Measurements from ENCODE around the gene CAMTA1. TPM values are rescaled to one million over a fixed set of nuclear protein-coding genes. Genes with fewer than 3 reads are reported as not detected.
"Not testable (repeated sequence)": the region's sequence is repeated elsewhere in the genome, so short reads cannot be mapped to it uniquely, and the experiment has no call there.

CAMTA1 gene
- total RNA-seq, 2 donors from 2014 or later = 55.3 to 69.5 TPM

DNA sequence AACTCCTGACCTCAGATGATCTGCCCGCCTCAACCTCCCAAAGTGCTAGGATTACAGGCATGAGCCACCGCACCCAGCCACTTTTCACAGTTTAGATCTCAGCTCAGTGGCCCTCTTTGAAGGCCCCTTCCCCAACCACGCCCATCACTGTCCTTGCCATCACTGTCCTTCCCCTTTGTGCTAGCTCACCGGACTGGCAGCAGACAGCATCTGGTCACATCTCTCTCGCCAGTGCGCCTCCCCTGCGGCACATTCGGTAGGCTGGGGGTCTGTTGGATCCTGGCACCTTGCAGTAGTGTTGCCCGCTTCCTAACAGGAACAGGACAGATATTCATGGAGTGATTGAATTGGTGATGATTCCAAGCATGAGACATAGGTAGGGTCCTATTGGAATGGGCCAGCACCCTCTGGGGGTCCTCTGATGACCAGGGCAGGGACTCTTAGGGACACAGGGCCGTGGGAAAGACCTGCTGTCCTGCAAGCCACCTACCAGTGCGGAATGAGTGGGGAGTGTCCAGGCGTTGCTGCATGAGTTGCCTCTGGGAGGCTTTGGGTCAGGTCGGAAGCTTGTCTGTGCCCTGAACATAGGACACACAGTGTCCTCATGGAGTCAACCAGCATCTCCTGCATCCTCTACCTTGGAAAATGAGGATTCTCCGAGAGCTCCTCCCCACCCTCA lies 807.0 kb downstream of the CAMTA1 start:
- Mint-ChIP-seq H3K36me3 (ENCODE audit: low read depth) (no peaks in the 10 kb centered on the region), H3K27me3 (peaks cover 16% of the 10 kb centered on the region), H3K4me3 (no peak overlapping the region), H3K27ac (no peak overlapping the region), H3K4me1 (peaks cover 7% of the 10 kb centered on the region)
- no peaks in the 10 kb centered on the region for H3K9me3 ChIP-seq (ENCODE audit: control insufficient read depth, low read length, poor library complexity, severe bottlenecking)
- DNase-seq = no peak
- ATAC-seq = no peak

DNA sequence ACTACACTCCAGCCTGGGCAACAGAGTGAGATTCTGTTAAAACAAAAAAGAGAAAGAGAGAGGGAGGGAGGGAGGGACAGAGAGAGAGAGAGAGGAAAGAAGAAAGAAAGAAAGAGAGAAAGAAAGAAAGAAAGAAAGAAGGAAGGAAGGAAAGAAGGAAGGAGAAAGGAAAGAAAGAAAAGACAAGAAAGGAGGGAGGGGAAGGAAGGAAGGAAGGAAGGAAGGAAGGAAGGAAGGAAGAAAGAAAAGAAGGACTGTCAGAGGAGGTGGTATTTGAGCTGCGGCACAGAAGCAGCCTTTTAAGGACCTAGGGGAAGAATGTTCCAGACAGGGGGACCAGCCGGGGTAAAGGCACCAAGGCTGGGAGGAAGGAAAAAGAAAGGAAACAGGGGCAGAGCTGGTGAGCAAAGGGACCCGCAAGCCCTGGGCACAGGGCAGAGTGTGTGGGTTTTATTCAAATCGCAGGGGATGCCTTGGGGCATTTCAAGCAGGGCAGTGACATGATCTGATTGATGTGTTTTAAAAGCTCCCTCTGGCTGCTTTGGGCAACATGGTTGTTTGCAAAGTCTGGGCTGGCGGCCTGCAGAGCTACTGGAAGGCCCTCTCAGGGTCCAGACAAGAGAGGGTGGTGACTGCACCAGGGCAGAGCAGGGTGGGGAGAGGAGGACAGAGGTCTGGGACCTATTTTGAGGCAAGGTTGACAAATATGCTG lies 808.9 kb downstream of the CAMTA1 start:
- no peaks in the 10 kb centered on the region for H3K36me3 Mint-ChIP-seq (ENCODE audit: low read depth)
- DNase-seq (no peak), ATAC-seq (no peak)
- no peak overlapping the region for H3K27ac Mint-ChIP-seq
- no peak overlapping the region for H3K4me3 Mint-ChIP-seq
- H3K4me1 Mint-ChIP-seq = peaks cover 7% of the 10 kb centered on the region
- H3K27me3 Mint-ChIP-seq = peaks cover 12% of the 10 kb centered on the region
- no peaks in the 10 kb centered on the region for H3K9me3 ChIP-seq (ENCODE audit: control insufficient read depth, low read length, poor library complexity, severe bottlenecking)

- H3K9me3 ChIP-seq (ENCODE audit: control insufficient read depth, low read length, poor library complexity, severe bottlenecking) = no peaks in the 10 kb centered on the region
- ATAC-seq (no peak), DNase-seq (no peak)
- peaks cover 7% of the 10 kb centered on the region for H3K4me1 Mint-ChIP-seq
- H3K27me3 Mint-ChIP-seq = peaks cover 12% of the 10 kb centered on the region
- no peak overlapping the region for H3K4me3 Mint-ChIP-seq
- no peaks in the 10 kb centered on the region for H3K36me3 Mint-ChIP-seq (ENCODE audit: low read depth)
- H3K27ac Mint-ChIP-seq = no peak overlapping the region
These were observed 809.6 kb downstream of the CAMTA1 start for GRCh38 chr1:7594714-7595295.

DNA sequence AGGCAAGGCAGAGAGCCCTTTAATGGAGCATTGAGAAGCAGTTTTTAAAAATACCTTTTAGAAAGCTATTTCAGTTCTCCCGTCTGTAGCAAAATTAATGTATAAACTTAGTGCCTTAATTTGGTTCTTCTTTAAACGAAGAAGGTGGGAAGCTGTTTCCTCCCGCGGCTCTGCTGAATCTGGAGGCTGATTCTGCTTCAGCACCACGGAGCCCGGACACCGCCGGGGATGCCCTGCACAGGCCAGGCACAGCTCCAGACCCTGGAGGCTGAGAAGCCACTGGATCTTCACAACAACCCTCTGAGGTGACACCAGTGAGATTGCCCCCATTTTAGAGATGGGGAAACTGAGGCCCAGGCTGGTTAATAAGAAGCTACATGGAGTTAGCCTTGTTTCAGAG lies 810.1 kb downstream of the CAMTA1 start:
- no peak for DNase-seq
- Mint-ChIP-seq H3K27me3 (peaks cover 12% of the 10 kb centered on the region), H3K4me1 (peaks cover 7% of the 10 kb centered on the region), H3K27ac (no peak overlapping the region), H3K36me3 (ENCODE audit: low read depth) (no peaks in the 10 kb centered on the region), H3K4me3 (no peak overlapping the region)
- ATAC-seq = no peak
- no peaks in the 10 kb centered on the region for H3K9me3 ChIP-seq (ENCODE audit: control insufficient read depth, low read length, poor library complexity, severe bottlenecking)

DNA sequence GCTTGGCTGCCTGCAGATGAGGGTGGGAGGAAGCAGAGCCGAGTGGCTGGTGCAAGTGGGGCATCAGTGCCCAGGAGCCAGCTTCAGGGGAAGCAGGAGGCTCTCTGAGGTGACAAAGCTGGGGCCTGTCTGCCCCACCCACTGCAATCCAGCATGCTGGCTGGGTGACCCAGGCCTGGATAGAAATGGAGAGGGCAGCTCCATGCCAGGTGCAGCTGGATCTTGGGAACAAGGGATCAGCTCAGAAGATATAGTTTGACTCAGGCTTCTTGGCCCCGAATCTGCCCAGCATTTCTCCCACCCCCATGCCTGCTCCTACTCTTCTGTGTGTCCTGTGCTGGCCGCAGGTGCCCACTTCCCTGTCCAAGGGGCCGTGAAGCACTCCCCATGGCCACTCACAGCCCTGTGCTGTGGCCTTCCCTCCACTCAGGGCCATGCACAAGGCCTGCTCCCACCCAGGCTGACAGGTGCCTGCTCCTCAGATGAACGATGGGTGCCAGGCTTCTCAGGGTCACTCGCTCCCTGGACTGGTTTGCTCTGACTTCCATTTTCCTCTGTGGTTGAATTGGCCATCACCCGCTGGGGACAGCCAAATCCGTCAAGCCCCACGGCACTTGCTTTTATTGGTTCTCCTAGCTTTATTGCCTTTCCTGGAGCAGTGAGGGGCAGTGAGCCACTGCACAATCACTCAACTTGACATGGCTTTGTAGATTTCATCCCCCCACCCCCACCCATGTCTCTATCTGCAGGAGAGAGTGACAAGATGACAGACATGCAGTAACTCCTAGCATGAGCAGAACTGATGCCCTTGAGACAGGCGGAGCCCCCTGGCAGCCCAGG lies 811.1 kb downstream of the CAMTA1 start:
- no peaks in the 10 kb centered on the region for H3K36me3 Mint-ChIP-seq (ENCODE audit: low read depth)

DNA sequence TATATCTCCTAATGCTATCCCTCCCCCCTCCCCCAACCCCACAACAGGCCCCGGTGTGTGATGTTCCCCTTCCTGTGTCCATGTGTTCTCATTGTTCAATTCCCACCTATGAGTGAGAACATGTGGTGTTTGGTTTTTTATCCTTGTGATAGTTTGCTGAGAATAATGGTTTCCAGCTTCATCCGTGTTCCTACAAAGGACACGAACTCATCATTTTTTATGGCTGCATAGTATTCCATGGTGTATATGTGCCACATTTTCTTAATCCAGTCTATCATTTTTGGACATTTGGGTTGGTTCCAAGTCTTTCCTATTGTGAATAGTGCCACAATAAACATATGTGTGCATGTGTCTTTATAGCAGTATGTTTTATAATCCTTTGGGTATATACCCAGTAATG lies 812.8 kb downstream of the CAMTA1 start:
- H3K4me1 Mint-ChIP-seq; DNase-seq; ATAC-seq; H3K36me3 Mint-ChIP-seq (ENCODE audit: low read depth); H3K4me3 Mint-ChIP-seq; H3K27me3 Mint-ChIP-seq; H3K9me3 ChIP-seq (ENCODE audit: control insufficient read depth, low read length, poor library complexity, severe bottlenecking); H3K27ac Mint-ChIP-seq: not testable (repeated sequence)

More for the DNA sequence above, 811.1 kb downstream of the CAMTA1 start:
- Mint-ChIP-seq H3K27ac (no peak overlapping the region), H3K27me3 (peaks cover 12% of the 10 kb centered on the region), H3K4me3 (no peak overlapping the region), H3K4me1 (peaks cover 7% of the 10 kb centered on the region)
- DNase-seq = no peak
- H3K9me3 ChIP-seq (ENCODE audit: control insufficient read depth, low read length, poor library complexity, severe bottlenecking) = no peaks in the 10 kb centered on the region
- no peak for ATAC-seq

DNA sequence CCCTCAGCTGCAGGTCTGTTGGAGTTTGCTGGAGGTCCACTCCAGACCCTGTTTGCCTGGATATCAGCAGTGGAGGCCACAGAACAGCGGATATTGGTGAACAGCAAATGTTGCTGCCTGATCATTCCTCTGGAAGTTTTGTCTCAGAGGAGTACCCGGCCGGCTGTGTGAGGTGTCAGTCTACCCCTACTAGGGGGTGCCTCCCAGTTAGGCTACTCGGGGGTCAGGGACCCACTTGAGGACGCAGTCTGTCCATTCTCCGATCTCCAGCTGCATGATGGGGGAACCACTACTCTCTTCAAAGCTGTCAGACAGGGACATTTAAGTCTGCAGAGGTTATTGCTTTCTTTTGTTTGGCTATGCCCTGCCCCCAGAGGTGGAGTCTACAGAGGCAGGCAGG lies 819.7 kb downstream of the CAMTA1 start:
- ATAC-seq; H3K9me3 ChIP-seq (ENCODE audit: control insufficient read depth, low read length, poor library complexity, severe bottlenecking); H3K36me3 Mint-ChIP-seq (ENCODE audit: low read depth); DNase-seq; H3K4me1 Mint-ChIP-seq; H3K27ac Mint-ChIP-seq; H3K4me3 Mint-ChIP-seq: not testable (repeated sequence)
- H3K27me3 Mint-ChIP-seq = peaks cover 35% of the 10 kb centered on the region

DNA sequence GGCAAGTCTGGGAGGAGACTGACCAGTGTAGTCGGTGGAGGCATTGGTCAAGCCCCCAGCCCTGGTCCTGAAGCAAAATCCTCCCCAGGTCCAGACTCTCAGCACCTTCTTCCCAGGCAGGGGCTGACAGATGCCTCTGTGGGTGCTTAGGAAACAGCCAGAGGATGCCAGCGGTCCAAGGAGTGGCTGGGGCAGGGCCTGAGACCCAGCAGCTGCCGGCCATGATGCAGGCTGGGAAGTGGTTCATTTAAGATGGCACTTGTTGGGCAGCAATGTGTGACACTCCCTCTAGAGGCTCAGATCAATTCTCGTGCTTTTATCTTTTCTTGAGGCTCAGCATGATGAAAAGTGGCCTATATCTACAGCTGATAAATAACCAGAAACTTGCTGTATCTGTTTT lies 820.8 kb downstream of the CAMTA1 start:
- H3K36me3 Mint-ChIP-seq (ENCODE audit: low read depth) = peaks cover 4% of the 10 kb centered on the region
- peaks cover 43% of the 10 kb centered on the region for H3K27me3 Mint-ChIP-seq
- H3K4me3 Mint-ChIP-seq = no peak overlapping the region
- H3K27ac Mint-ChIP-seq = no peak overlapping the region
- H3K4me1 Mint-ChIP-seq = no peaks in the 10 kb centered on the region
- ATAC-seq = no peak
- DNase-seq = no peak
- H3K9me3 ChIP-seq (ENCODE audit: control insufficient read depth, low read length, poor library complexity, severe bottlenecking) = no peaks in the 10 kb centered on the region

DNA sequence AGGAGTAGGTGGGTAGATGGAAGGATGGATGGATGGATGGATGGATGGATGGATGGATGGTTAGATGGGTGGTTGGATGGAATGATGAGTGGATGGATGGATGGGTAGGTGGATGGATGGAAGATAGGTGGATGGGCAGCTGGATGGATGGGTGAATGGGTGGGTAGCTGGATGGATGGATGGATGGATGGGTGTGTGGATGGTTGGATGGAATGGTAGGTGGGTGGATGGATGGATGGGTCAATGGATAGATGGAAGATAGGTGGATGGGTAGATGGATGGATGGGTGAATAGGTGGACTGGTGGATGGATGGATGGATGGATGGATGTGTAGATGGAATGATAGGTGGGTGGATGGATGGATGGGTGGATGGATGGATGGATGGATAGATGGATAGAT lies 821.8 kb downstream of the CAMTA1 start:
- H3K27me3 Mint-ChIP-seq = peaks cover 48% of the 10 kb centered on the region
- H3K27ac Mint-ChIP-seq = no peak overlapping the region
- H3K36me3 Mint-ChIP-seq (ENCODE audit: low read depth) = peaks cover 4% of the 10 kb centered on the region
- no peaks in the 10 kb centered on the region for H3K4me1 Mint-ChIP-seq
- H3K4me3 Mint-ChIP-seq = no peak overlapping the region
- no peaks in the 10 kb centered on the region for H3K9me3 ChIP-seq (ENCODE audit: control insufficient read depth, low read length, poor library complexity, severe bottlenecking)
- no peak for DNase-seq
- no peak for ATAC-seq

- Mint-ChIP-seq H3K36me3 (ENCODE audit: low read depth) (peaks cover 7% of the 10 kb centered on the region), H3K27me3 (peaks cover 62% of the 10 kb centered on the region), H3K4me3 (no peak overlapping the region), H3K4me1 (no peaks in the 10 kb centered on the region), H3K27ac (no peak overlapping the region)
- no peak for DNase-seq
- H3K9me3 ChIP-seq (ENCODE audit: control insufficient read depth, low read length, poor library complexity, severe bottlenecking) = no peaks in the 10 kb centered on the region
- no peak for ATAC-seq
These were observed 823.5 kb downstream of the CAMTA1 start for GRCh38 chr1:7608628-7609305.

GRCh38 chr1:7609311-7609994 lies 824.2 kb downstream of the CAMTA1 start:
- ATAC-seq = no peak
- Mint-ChIP-seq H3K4me1 (no peaks in the 10 kb centered on the region), H3K27me3 (peaks cover 68% of the 10 kb centered on the region), H3K27ac (no peak overlapping the region), H3K4me3 (no peak overlapping the region), H3K36me3 (ENCODE audit: low read depth) (peaks cover 7% of the 10 kb centered on the region)
- DNase-seq = no peak
- H3K9me3 ChIP-seq (ENCODE audit: control insufficient read depth, low read length, poor library complexity, severe bottlenecking) = no peaks in the 10 kb centered on the region

- ATAC-seq (no peak), DNase-seq (no peak)
- no peak overlapping the region for H3K4me3 Mint-ChIP-seq
- H3K4me1 Mint-ChIP-seq = no peaks in the 10 kb centered on the region
- no peaks in the 10 kb centered on the region for H3K9me3 ChIP-seq (ENCODE audit: control insufficient read depth, low read length, poor library complexity, severe bottlenecking)
- H3K36me3 Mint-ChIP-seq (ENCODE audit: low read depth) = peaks cover 7% of the 10 kb centered on the region
- no peak overlapping the region for H3K27ac Mint-ChIP-seq
- H3K27me3 Mint-ChIP-seq = peaks cover 72% of the 10 kb centered on the region
These were observed 825.0 kb downstream of the CAMTA1 start for GRCh38 chr1:7610106-7610731.
